GM21423 (cell line): ENCODE results near the gene SMARCAD1.

Source experiments
- ATAC-seq: cut with Tn5 transposase; IDR thresholded peaks from one replicate; pipeline ENCODE4 v1.9.1; 2021; ENCODE audit warnings: mild to moderate bottlenecking, moderate library complexity; ENCODE audit not compliant: unreplicated experiment

The SMARCAD1 gene

DNA sequence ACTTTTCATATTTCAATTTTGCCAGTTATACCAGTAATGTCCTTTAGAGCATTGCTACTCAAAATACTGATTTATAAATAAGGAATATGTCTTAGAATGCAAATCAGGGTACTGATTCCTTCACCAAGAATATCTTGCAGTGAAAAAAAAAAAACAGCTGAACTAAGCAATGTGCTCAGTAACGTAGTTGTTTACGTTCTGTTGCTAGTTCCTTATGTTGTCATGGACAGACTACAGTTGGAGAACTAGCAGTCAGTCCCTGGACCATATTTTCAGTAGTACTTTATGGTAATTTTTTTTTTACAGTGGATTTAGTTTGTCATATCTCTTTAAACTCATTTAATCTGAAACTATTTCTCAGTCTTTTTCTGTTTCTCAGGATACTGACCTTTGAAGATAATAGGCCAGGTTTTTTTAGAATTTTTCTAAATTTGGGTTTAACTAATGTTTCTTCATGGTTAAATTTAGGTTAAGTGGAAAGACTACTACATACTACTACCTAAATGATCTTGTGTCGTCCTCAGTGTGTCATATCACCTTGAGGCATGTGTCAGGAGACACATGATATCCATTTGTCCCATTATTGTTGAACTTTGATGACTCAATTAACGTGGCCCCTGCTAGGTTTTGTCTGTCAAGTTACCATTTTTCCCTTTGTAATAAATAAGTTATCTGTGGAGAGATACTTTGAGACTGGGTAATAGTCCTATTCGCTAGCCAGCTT lies 21.0 kb downstream of the SMARCAD1 start:
- ATAC-seq: no peak

- no peak for ATAC-seq
Measured at GRCh38 chr4:94232519-94232918, 24.9 kb downstream of the SMARCAD1 start.

- no peak for ATAC-seq
Measured at GRCh38 chr4:94235825-94236224, 28.2 kb downstream of the SMARCAD1 start.

GRCh38 chr4:94237271-94237670 lies 29.6 kb downstream of the SMARCAD1 start:
- ATAC-seq: no peak

GRCh38 chr4:94238160-94238559 lies 30.5 kb downstream of the SMARCAD1 start:
- ATAC-seq: no peak

- no peak for ATAC-seq
Measured at GRCh38 chr4:94240384-94240783, 32.7 kb downstream of the SMARCAD1 start.

DNA sequence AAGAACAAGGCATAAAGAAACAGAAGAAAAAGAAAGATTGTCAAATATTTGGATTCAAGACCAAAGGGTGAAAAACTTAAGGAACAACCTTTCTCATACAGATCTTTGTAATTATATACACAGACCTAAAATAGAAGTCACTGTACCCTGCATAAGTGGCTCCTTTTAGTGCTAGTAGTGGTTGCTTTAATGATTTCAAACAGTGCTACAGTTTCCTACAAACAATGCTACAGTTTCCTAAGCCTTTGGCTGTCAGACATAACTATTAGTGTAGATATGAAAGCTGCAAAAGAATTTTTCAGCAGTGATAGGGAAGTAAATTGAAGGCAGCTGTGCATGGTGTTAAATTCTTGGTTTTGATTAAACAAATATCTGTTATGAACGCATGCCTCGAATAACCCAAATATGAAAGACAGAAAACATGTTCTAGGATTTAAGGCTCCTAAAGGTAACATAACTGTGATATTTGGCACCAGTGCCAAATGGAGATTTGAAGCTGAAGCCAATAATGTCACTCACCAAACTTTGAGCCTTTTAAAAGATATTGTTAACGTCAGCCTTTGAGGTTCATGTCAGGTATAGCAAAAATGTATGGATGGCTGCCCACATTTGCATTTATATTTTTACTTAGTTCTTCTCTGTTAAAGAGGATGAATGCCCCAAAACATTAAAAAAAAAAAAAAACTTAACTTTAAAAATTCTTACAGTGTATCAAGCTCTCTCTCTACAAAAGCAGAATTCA lies 36.6 kb downstream of the SMARCAD1 start:
- no peak for ATAC-seq

DNA sequence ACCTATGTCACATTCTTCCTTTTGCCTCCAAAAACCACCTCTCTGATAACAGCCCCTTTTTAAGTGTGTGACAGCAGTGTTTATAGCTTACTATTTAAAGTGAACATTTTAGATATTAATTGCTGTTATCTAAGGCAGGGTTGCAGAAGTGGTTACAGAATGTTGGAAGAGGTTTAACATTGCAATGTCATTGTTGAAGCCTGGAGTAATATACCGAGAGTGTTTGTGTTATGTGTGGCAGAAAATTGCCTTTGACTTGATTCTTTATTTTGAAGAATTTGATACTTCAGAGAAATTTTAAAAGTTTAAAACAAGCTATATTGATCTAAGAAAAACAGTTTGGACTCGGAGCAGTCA lies 37.1 kb downstream of the SMARCAD1 start:
- no peak for ATAC-seq

DNA sequence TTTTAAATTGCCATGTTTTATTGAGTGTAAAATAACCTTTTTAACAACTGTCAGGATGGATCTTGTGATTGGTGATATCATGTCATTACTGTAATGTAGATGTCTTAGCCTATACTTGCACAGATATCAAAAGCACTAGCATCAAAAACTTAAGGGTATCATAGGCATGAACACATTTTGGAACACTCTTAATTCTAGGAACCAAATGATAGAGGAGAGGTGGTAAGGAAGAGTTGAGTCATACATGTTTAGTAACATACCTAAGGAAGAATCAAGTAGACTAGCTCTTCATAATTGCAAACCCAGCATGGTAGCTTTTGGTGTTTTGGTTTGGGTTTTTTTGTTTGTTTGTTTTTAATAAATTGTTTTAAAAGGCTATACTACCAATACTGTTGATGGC lies 43.4 kb downstream of the SMARCAD1 start:
- ATAC-seq: no peak

- no peak for ATAC-seq
Measured at GRCh38 chr4:94253036-94253435, 45.4 kb downstream of the SMARCAD1 start.

GRCh38 chr4:94256144-94256783 lies 48.6 kb downstream of the SMARCAD1 start:
- no peak for ATAC-seq

DNA sequence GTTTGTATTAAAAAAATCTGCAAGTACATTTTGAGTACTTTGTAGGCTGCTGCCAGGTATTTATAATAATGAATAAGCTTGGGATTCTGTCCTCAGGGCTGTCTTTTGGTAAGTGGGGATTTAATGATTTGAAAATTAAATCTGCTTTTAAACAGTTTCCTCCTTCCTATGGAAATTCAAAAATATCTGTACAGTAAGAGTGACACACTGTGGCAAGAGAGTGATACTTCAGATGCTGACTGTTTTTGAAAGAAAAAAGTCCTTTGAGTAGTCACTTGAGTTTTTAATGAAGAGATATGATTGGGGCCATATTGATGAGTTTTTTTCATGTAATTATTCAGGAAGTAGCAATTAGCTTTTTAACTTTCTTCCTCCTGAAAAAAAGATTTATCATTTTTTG lies 49.2 kb downstream of the SMARCAD1 start:
- ATAC-seq: no peak

- no peak for ATAC-seq
Measured at GRCh38 chr4:94262163-94263016, 54.7 kb downstream of the SMARCAD1 start.

- no peak for ATAC-seq
Measured at GRCh38 chr4:94267037-94267436, 59.4 kb downstream of the SMARCAD1 start.

DNA sequence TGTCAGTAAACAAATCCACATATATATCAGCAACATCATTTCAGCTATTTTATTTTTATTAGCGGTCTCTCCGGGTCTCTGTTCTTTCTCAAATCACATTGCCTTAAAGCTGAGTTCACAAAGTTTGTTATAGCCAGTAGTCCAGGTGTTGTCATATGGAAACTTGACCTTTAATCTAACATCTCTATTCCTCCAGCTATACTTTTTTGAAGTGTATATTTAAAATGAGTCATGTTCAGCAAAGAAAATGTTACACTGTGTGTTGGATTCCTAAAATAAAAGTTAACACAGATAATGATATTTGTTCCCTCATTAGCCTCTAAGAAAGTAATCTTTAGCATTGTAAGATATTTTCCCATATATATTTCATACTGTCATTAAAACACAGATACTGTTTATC lies 63.6 kb downstream of the SMARCAD1 start:
- ATAC-seq: no peak

DNA sequence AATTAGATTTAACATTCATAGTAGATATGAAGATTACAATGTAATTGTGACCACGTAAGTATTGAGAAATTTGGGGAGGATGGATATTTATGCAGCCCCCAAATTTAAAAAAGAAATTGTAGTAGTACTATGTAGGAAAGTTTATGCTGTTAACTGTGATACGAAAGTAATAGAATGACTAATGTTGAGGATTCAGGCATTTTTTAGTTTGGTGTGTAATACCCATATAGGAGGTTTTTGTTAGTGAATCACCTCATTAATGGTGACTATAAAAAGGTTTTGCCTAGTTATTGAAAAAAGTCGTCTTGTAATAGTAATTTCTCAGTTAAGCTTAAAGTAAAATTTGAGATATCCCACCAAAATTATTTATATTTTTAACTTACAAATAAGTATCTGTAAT lies 67.2 kb downstream of the SMARCAD1 start:
- no peak for ATAC-seq

GRCh38 chr4:94276204-94276603 lies 68.5 kb downstream of the SMARCAD1 start:
- no peak for ATAC-seq

DNA sequence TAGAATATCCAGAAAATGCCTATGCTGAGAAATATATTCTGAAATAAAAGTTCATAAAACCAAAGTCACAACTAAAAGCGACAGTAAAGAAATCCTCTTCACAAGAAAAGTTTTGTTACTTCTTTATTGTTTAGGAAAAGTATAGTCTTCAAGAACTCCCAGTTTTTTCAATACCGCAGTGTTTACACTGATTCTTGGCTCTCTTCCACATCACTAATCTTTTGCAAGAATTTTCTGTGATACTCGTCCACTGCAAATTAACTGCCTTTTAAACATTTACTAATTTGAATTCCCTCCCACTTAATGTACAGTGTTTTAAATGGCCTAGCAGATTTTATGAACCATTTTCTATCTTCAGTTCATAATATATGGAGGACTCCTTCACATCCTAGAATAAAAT lies 69.9 kb downstream of the SMARCAD1 start:
- no peak for ATAC-seq

DNA sequence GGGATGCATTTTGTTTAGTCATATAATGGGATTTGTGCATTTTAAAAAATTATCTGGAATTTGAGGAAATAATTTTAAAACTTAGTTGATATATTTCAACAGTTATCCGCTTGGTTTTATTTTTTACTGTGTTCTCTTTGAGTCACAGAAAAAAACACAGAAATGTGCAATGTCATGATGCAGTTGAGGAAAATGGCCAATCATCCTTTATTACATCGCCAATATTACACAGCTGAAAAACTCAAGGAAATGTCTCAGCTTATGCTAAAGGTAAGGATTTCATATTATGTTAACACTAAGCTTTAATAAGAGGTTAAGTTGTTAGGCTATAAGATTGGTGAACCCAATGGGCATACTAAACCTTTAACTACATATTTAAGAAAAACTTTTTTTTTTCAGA lies 71.1 kb downstream of the SMARCAD1 start:
- ATAC-seq: no peak

GRCh38 chr4:94284889-94285288 lies 77.2 kb downstream of the SMARCAD1 start:
- peak; percentile 69 for ATAC-seq

- ATAC-seq: no peak
Measured at GRCh38 chr4:94285666-94286065, 78.0 kb downstream of the SMARCAD1 start.
